Measurements from ENCODE around the gene PAM.

GRCh38 chr5:103005276-103005675, 250.2 kb downstream of the PAM start:
- TF ChIP-seq POLR2A (IDR thresholded peaks at IDR 0.05) (no peak), CTCF (IDR thresholded peaks at IDR 0.05) (no peak), POLR2AphosphoS5 (IDR thresholded peaks at IDR 0.05) (no peak), EP300 (IDR thresholded peaks at IDR 0.05; ENCODE audit: low read depth) (no peak)

All from transverse colon (tissue), 4 donors.